Endothelial cell of umbilical vein (primary cell): ENCODE results near the gene ANO1. TPM values are rescaled to one million over a fixed set of nuclear protein-coding genes. Genes with fewer than 3 reads are reported as not detected.

Source experiments
- BruUV-seq: library from RNA; stranded (reverse); fragments of 400-500 nt; replicated peaks from 2 replicates; lab custom pipeline; 2021; lab: Mats Ljungman, UMichigan
- CTCF ChIA-PET: fragments of 300-600, 350-600 bp; sonication (Branson Sonifier 250); formaldehyde crosslinking; loops from one replicate; lab custom pipeline; 2021; ENCODE audit warnings: antibody characterized with exemption, inconsistent platforms; lab: Charles Lee
- POLR2A ChIA-PET: fragments of 300-600, 350-600 bp; sonication (Branson Sonifier 250); formaldehyde crosslinking; loops from one replicate; lab custom pipeline; 2021; ENCODE audit warnings: antibody characterized with exemption, inconsistent platforms; lab: Charles Lee
- DNase-seq: peaks from one replicate; pipeline ENCODE4 v3.0.0-alpha.2; 2011; ENCODE audit warnings: low read depth, low spot score
- FAIRE-seq: peaks from 2 replicates; lab custom pipeline; 2011; peaks lifted over from hg19 to GRCh38; lab: Jason Lieb, UNC
- H2AFZ ChIP-seq: 2 replicates; pipeline ENCODE4 v1.6.0; 2012; ENCODE audit warnings: low read depth, low read length, control low read depth, inconsistent platforms
- H3K27ac ChIP-seq: 2 replicates; pipeline ENCODE4 v1.5.1; 2011; ENCODE audit warnings: low read depth, mild to moderate bottlenecking, control low read depth, low read length, moderate library complexity; ENCODE audit not compliant: insufficient read depth
- H3K27me3 ChIP-seq, 2 experiments: 2 replicates each; pipeline versions ENCODE4 v1.6.0 to v1.6.1; 2011; ENCODE audit warnings: low read length in 2 of 2, mixed read lengths in 1 of 2; ENCODE audit not compliant: control insufficient read depth in 2 of 2, insufficient read depth in 2 of 2
- H3K36me3 ChIP-seq, 2 experiments: 2 replicates in 1 of 2; 3 replicates in 1 of 2; pipeline ENCODE4 v1.5.1; 2011; ENCODE audit warnings: low read length in 2 of 2, mild to moderate bottlenecking in 1 of 2, moderate library complexity in 1 of 2; ENCODE audit not compliant: control insufficient read depth in 2 of 2, insufficient read depth in 2 of 2; ENCODE audit errors: extremely low read depth in 1 of 2
- H3K4me1 ChIP-seq: 3 replicates; pipeline ENCODE4 v1.5.1; 2011; ENCODE audit warnings: mild to moderate bottlenecking, low read length; ENCODE audit not compliant: control insufficient read depth, insufficient read depth; ENCODE audit errors: extremely low read depth
- H3K4me2 ChIP-seq: 2 replicates; pipeline ENCODE4 v1.6.1; 2011; ENCODE audit warnings: low read length, control low read depth, mixed read lengths; ENCODE audit not compliant: insufficient read depth
- H3K4me3 ChIP-seq, 3 experiments: fragments of 200-600 bp in 1 of 3; sonication (generic), shearing (Covaris generic) in 1 of 3; replicated peaks in 1 of 3; 2 replicates each; pipeline ENCODE4 v1.5.1; 2011 to 2016; ENCODE audit warnings: control low read depth in 3 of 3, low read length in 3 of 3, mild to moderate bottlenecking in 2 of 3, inconsistent platforms in 1 of 3, low read depth in 1 of 3, moderate library complexity in 1 of 3; ENCODE audit not compliant: insufficient read depth in 1 of 3
- H3K79me2 ChIP-seq: 2 replicates; pipeline ENCODE4 v1.6.0; 2012; ENCODE audit warnings: low read length, inconsistent platforms; ENCODE audit not compliant: control insufficient read depth, insufficient read depth
- H3K9ac ChIP-seq: replicated peaks from 2 replicates; pipeline ENCODE3; 2011; ENCODE audit warnings: low read length, control low read depth; ENCODE audit not compliant: insufficient read depth; ENCODE audit errors: extremely low read depth
- H3K9me1 ChIP-seq: replicated peaks from 3 replicates; pipeline ENCODE4 v1.6.0; 2011; ENCODE audit warnings: mild to moderate bottlenecking, low read length; ENCODE audit not compliant: control insufficient read depth, insufficient read depth; ENCODE audit errors: extremely low read depth
- H3K9me3 ChIP-seq: replicated peaks from 2 replicates; pipeline ENCODE4 v1.5.1; 2012; ENCODE audit warnings: low read length, inconsistent platforms; ENCODE audit not compliant: control insufficient read depth, insufficient read depth
- H4K20me1 ChIP-seq: replicated peaks from 2 replicates; pipeline ENCODE3; 2011; ENCODE audit warnings: mild to moderate bottlenecking, low read length; ENCODE audit not compliant: control insufficient read depth, insufficient read depth; ENCODE audit errors: extremely low read depth
- CTCF ChIP-seq, 2 donors: IDR thresholded peaks; 1 replicate in 1 of 2; 2 replicates in 1 of 2; pipeline ENCODE4 v1.5.1; 2011; ENCODE audit warnings: low read length in 2 of 2, mild to moderate bottlenecking in 2 of 2, moderate library complexity in 2 of 2, control low read depth in 1 of 2, inconsistent platforms in 1 of 2, low read depth in 1 of 2; ENCODE audit not compliant: insufficient read depth in 1 of 2; ENCODE audit errors: extremely low read depth in 1 of 2
- EZH2 ChIP-seq: IDR thresholded peaks from 2 replicates; pipeline ENCODE4 v1.6.1; 2012; ENCODE audit warnings: borderline replicate concordance, low read depth, mild to moderate bottlenecking, moderate library complexity, low read length, inconsistent platforms; ENCODE audit not compliant: severe bottlenecking
- FOS ChIP-seq: IDR thresholded peaks from 2 replicates; pipeline ENCODE4 v1.6.1; 2011; ENCODE audit warnings: mild to moderate bottlenecking, low read length, moderate library complexity, borderline replicate concordance; ENCODE audit not compliant: insufficient read depth
- GATA2 ChIP-seq: IDR thresholded peaks from 2 replicates; pipeline ENCODE4 v1.7.0; 2011; ENCODE audit warnings: low read depth, mild to moderate bottlenecking, moderate library complexity, mixed read lengths, low read length; ENCODE audit not compliant: insufficient read length, insufficient read depth
- JUN ChIP-seq: IDR thresholded peaks from 2 replicates; pipeline ENCODE4 v1.6.1; 2011; ENCODE audit warnings: borderline replicate concordance, low read depth; ENCODE audit not compliant: insufficient read length, insufficient read depth
- MAX ChIP-seq: IDR thresholded peaks from 2 replicates; pipeline ENCODE4 v1.6.1; 2011; ENCODE audit not compliant: insufficient read depth, insufficient read length
- MYC ChIP-seq: IDR thresholded peaks from one replicate; pipeline ENCODE4 v1.6.1; 2011; ENCODE audit warnings: mild to moderate bottlenecking, low read depth, low read length
- POLR2A ChIP-seq: IDR thresholded peaks from 2 replicates; pipeline ENCODE4 v1.6.1; 2012; ENCODE audit warnings: low read depth, mild to moderate bottlenecking, control low read depth, low read length
- POLR2AphosphoS5 ChIP-seq: IDR thresholded peaks from 2 replicates; pipeline ENCODE4 v1.6.1; 2012; ENCODE audit warnings: low read depth, mild to moderate bottlenecking, control low read depth, low read length, moderate library complexity; ENCODE audit not compliant: insufficient read depth
- dilution Hi-C: fragments of 300-500 bp; cut with MboI; formaldehyde crosslinking; loops from one replicate; pipeline ENCODE4 v1.15.0; 2019; ENCODE audit warnings: low sequenced_read_pairs; ENCODE audit not compliant: extremely low pct_ligation_motif_present
- intact Hi-C: fragments of 100-400 bp; cut with micrococcal nuclease; formaldehyde crosslinking; loops from one replicate; pipeline ENCODE4 v1.10.0; 2022
- polyA plus RNA-seq, 4 experiments: library from polyadenylated mRNA; depleted of rRNA in 3 of 4; stranded (reverse) in 3 of 4; unstranded in 1 of 4; fragments of >200 nt; gene quantifications; 2 replicates each; pipeline versions ENCODE4 v1.2.1 to v1.2.3, GENCODE V29; 2011 to 2012; ENCODE audit warnings: missing spikeins in 1 of 4
- total RNA-seq: library from RNA; stranded (reverse); gene quantifications from 2 replicates; pipeline ENCODE4 v1.2.3, GENCODE V29; 2021

ANO1 gene
- total and polyA plus RNA-seq, 2 donors (not counting 3 experiments of a cell fraction or from before 2014, with no cell fraction given): 0.03 to 0.40 TPM

GRCh38 chr11:70105369-70105754, 27.2 kb downstream of the ANO1 start:
- H3K9ac ChIP-seq: no peak overlapping the region
- BruUV-seq: no TSS peak
- FAIRE-seq: no peak
- H3K4me3 ChIP-seq: no peak overlapping the region
- no peak for DNase-seq
- H2AFZ ChIP-seq: no peak overlapping the region
- intact Hi-C loops (no loop called here), dilution Hi-C loops (no loop called here)
- TF ChIP-seq POLR2A: no peak
- no peak for TF ChIP-seq POLR2AphosphoS5
- TF ChIP-seq FOS: no peak
- TF ChIP-seq JUN: no peak
- TF ChIP-seq CTCF (IDR thresholded peaks at IDR 0.05; ENCODE audit: extremely low read depth in 1 of 2, insufficient read depth in 1 of 2, low read depth in 1 of 2, low read length in 2 of 2): no peak
- TF ChIP-seq EZH2: no peak
- no peak for TF ChIP-seq MAX
- TF ChIP-seq GATA2: no peak
- TF ChIP-seq MYC: no peak
- H3K4me2 ChIP-seq: no peak overlapping the region
- POLR2A ChIA-PET: no interaction called here
- no peaks in the 10 kb centered on the region for H3K27me3 ChIP-seq
- CTCF ChIA-PET: no interaction called here
- H3K9me3 ChIP-seq: no peaks in the 10 kb centered on the region
- H3K4me1 ChIP-seq: no peaks in the 10 kb centered on the region
- no peaks in the 10 kb centered on the region for H3K36me3 ChIP-seq
- H3K9me1 ChIP-seq: no peaks in the 10 kb centered on the region
- H4K20me1 ChIP-seq: no peaks in the 10 kb centered on the region
- H3K27ac ChIP-seq: no peak overlapping the region
- no peaks in the 10 kb centered on the region for H3K79me2 ChIP-seq
